ENCODE measurements around the gene IQCH.

DNA sequence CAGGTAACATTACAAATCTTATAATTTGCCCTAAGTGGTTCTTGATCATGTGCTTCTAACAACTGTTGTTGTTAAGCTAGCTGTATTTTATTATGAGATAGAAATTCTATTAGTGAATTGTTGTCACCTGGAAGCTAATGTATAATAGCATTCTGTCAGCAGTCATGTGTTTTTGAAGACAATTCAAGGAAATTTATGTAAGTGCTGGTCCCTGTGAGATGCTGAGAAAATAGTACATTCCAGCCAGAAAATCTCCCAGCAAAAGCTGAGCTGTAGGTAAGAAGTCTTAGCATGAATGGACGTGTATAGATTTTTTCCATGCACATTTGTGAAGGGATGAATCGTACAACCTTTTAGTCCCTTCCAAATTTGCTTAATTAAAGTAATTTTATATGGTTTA is 146.3 kb downstream of the IQCH start:
- TF ChIP-seq, protein P1, sequence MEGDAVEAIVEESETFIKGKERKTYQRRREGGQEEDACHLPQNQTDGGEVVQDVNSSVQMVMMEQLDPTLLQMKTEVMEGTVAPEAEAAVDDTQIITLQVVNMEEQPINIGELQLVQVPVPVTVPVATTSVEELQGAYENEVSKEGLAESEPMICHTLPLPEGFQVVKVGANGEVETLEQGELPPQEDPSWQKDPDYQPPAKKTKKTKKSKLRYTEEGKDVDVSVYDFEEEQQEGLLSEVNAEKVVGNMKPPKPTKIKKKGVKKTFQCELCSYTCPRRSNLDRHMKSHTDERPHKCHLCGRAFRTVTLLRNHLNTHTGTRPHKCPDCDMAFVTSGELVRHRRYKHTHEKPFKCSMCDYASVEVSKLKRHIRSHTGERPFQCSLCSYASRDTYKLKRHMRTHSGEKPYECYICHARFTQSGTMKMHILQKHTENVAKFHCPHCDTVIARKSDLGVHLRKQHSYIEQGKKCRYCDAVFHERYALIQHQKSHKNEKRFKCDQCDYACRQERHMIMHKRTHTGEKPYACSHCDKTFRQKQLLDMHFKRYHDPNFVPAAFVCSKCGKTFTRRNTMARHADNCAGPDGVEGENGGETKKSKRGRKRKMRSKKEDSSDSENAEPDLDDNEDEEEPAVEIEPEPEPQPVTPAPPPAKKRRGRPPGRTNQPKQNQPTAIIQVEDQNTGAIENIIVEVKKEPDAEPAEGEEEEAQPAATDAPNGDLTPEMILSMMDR (IDR thresholded peaks at IDR 0.05; ENCODE audit: low read depth, low read length, poor library complexity, severe bottlenecking) = no peak
- no peak for TF ChIP-seq EZH2phosphoT487 (IDR thresholded peaks at IDR 0.05; ENCODE audit: borderline replicate concordance, low read length)

Measured in DOHH2 (cell line).